Measurements from ENCODE around the gene LAMA2. TPM values are rescaled to one million over a fixed set of nuclear protein-coding genes. Genes with fewer than 3 reads are reported as not detected.

Gene LAMA2
- polyA plus RNA-seq, 3 donors = not detected

DNA sequence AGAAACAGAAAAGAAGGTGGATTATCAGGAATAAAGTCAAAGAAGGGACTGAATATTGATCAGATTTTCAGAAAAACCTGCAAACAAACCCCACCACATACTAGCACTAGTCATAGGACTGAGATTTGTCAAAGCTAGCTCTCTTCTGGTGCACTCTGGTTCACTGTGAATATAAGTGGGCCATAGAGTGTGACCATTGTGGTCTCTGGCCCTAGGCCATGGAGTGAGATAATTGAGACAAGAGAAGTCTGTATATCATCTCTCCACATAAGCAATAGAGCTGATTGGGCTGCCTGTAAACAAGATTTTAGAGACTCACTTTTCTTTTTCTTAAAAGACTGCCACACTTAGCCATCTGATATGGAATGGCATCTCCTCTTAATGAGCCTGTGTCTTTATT is 247.2 kb downstream of the LAMA2 start:
- no peak overlapping the region for H3K27ac Mint-ChIP-seq
- no peaks in the 10 kb centered on the region for H3K36me3 Mint-ChIP-seq
- no peaks in the 10 kb centered on the region for H3K27me3 ChIP-seq (ENCODE audit: control insufficient read depth in 2 of 2, insufficient read depth in 2 of 2, low read length in 2 of 2)
- no peak overlapping the region for H3K4me2 ChIP-seq (replicated peaks; ENCODE audit: extremely low read depth, low read length, poor library complexity, severe bottlenecking)
- no peaks in the 10 kb centered on the region for H3K4me1 Mint-ChIP-seq
- H4K20me1 ChIP-seq (ENCODE audit: insufficient read depth, low read length) = no peaks in the 10 kb centered on the region
- H3K27me3 Mint-ChIP-seq (ENCODE audit: low read depth in 3 of 3) = peaks cover 0 to 1% (median 0%) of the 10 kb centered on the region in 3 donors
- peaks cover 0 to 2% (median 0%) of the 10 kb centered on the region in 7 donors for H3K9me3 Mint-ChIP-seq
- DNase-seq = no peak
- no peak overlapping the region for H3K27ac ChIP-seq (ENCODE audit: low read depth in 1 of 2, low read length in 2 of 2)
- H3K4me3 ChIP-seq (replicated peaks in 1 of 3; ENCODE audit: low read depth in 2 of 3, low read length in 3 of 3) = no peak overlapping the region
- no peak overlapping the region for H3K4me3 Mint-ChIP-seq
- no peaks in the 10 kb centered on the region for H3K36me3 ChIP-seq (replicated peaks in 1 of 2; ENCODE audit: control insufficient read depth in 1 of 2, insufficient read depth in 2 of 2, low read length in 2 of 2)
- no peak overlapping the region for H3K9ac ChIP-seq (ENCODE audit: insufficient read depth, low read length, poor library complexity, severe bottlenecking)
- H3K4me1 ChIP-seq (ENCODE audit: control insufficient read depth in 1 of 2, insufficient read depth in 2 of 2, low read length in 2 of 2) = no peaks in the 10 kb centered on the region
- H2AFZ ChIP-seq (ENCODE audit: insufficient read depth, low read depth, low read length, poor library complexity, severe bottlenecking) = no peak overlapping the region
- H3K9me3 ChIP-seq (replicated peaks in 1 of 2; ENCODE audit: control insufficient read depth in 1 of 2, insufficient read depth in 1 of 2, low read length in 2 of 2) = no peaks in the 10 kb centered on the region
- no peaks in the 10 kb centered on the region for H3K79me2 ChIP-seq (ENCODE audit: insufficient read depth, low read length)
- TF ChIP-seq, protein P1, sequence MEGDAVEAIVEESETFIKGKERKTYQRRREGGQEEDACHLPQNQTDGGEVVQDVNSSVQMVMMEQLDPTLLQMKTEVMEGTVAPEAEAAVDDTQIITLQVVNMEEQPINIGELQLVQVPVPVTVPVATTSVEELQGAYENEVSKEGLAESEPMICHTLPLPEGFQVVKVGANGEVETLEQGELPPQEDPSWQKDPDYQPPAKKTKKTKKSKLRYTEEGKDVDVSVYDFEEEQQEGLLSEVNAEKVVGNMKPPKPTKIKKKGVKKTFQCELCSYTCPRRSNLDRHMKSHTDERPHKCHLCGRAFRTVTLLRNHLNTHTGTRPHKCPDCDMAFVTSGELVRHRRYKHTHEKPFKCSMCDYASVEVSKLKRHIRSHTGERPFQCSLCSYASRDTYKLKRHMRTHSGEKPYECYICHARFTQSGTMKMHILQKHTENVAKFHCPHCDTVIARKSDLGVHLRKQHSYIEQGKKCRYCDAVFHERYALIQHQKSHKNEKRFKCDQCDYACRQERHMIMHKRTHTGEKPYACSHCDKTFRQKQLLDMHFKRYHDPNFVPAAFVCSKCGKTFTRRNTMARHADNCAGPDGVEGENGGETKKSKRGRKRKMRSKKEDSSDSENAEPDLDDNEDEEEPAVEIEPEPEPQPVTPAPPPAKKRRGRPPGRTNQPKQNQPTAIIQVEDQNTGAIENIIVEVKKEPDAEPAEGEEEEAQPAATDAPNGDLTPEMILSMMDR (IDR thresholded peaks at IDR 0.05) = no peak
- intact Hi-C loops (cut with micrococcal nuclease) = no loop called here

GRCh38 chr6:129130959-129131681 is 248.2 kb downstream of the LAMA2 start:
- Mint-ChIP-seq H3K4me3 (no peak overlapping the region), H3K9me3 (peaks cover 0 to 2% (median 0%) of the 10 kb centered on the region in 7 donors), H3K36me3 (no peaks in the 10 kb centered on the region), H3K27me3 (ENCODE audit: low read depth in 3 of 3) (peaks cover 0 to 1% (median 0%) of the 10 kb centered on the region in 3 donors), H3K27ac (no peak overlapping the region), H3K4me1 (no peaks in the 10 kb centered on the region)
- Histone ChIP-seq H3K79me2 (ENCODE audit: insufficient read depth, low read length) (no peaks in the 10 kb centered on the region), H3K36me3 (replicated peaks in 1 of 2; ENCODE audit: control insufficient read depth in 1 of 2, insufficient read depth in 2 of 2, low read length in 2 of 2) (no peaks in the 10 kb centered on the region), H3K4me3 (replicated peaks in 1 of 3; ENCODE audit: low read depth in 2 of 3, low read length in 3 of 3) (no peak overlapping the region), H2AFZ (ENCODE audit: insufficient read depth, low read depth, low read length, poor library complexity, severe bottlenecking) (no peak overlapping the region), H3K4me1 (ENCODE audit: control insufficient read depth in 1 of 2, insufficient read depth in 2 of 2, low read length in 2 of 2) (no peaks in the 10 kb centered on the region), H3K27me3 (ENCODE audit: control insufficient read depth in 2 of 2, insufficient read depth in 2 of 2, low read length in 2 of 2) (no peaks in the 10 kb centered on the region), H3K9me3 (replicated peaks in 1 of 2; ENCODE audit: control insufficient read depth in 1 of 2, insufficient read depth in 1 of 2, low read length in 2 of 2) (no peaks in the 10 kb centered on the region), H3K9ac (ENCODE audit: insufficient read depth, low read length, poor library complexity, severe bottlenecking) (no peak overlapping the region), H4K20me1 (ENCODE audit: insufficient read depth, low read length) (no peaks in the 10 kb centered on the region), H3K27ac (ENCODE audit: low read depth in 1 of 2, low read length in 2 of 2) (no peak overlapping the region), H3K4me2 (replicated peaks; ENCODE audit: extremely low read depth, low read length, poor library complexity, severe bottlenecking) (no peak overlapping the region)
- intact Hi-C loops (cut with micrococcal nuclease) = no loop called here
- DNase-seq = no peak
- TF ChIP-seq, protein P1 (IDR thresholded peaks at IDR 0.05) = no peak
- no CpG with 5 or more reads among the region's 3 CpGs for WGBS (ENCODE audit: insufficient coverage)
